Measurements from ENCODE around the gene E2F8.

Gene E2F8

GRCh38 chr11:19199048-19199447 is 41.7 kb downstream of the E2F8 start:
- no peaks in the 10 kb centered on the region for H4K20me1 ChIP-seq (ENCODE audit: insufficient read depth, low read length)
- no peaks in the 10 kb centered on the region for H3K9me3 ChIP-seq (ENCODE audit: insufficient read depth, low read length)
- no peaks in the 10 kb centered on the region for H3K79me2 ChIP-seq (ENCODE audit: low read length)
- H3K4me2 ChIP-seq (ENCODE audit: low read length) = no peak overlapping the region
- H3K36me3 ChIP-seq (replicated peaks; ENCODE audit: low read depth, low read length) = no peaks in the 10 kb centered on the region
- no peak for TF ChIP-seq CTCF (IDR thresholded peaks at IDR 0.05; ENCODE audit: low read depth, low read length)
- TF ChIP-seq EZH2phosphoT487 (IDR thresholded peaks at IDR 0.05; ENCODE audit: low read depth) = no peak
- no peak overlapping the region for H3K4me3 ChIP-seq (ENCODE audit: low read length)
- no peaks in the 10 kb centered on the region; the same call in 1 of the 2 replicates for H3K27me3 ChIP-seq (ENCODE audit: low read depth, low read length)
- no peaks in the 10 kb centered on the region for H3K4me1 ChIP-seq (ENCODE audit: low read length)
- no peak overlapping the region for H3K27ac ChIP-seq (ENCODE audit: low read length)
- H2AFZ ChIP-seq (ENCODE audit: low read depth, low read length) = no peak overlapping the region
- no peak overlapping the region for H3K9ac ChIP-seq (ENCODE audit: low read length)

GRCh38 chr11:19196432-19196831 is 44.3 kb downstream of the E2F8 start:
- Histone ChIP-seq H2AFZ (ENCODE audit: low read depth, low read length) (no peak overlapping the region), H3K27ac (ENCODE audit: low read length) (no peak overlapping the region), H3K27me3 (ENCODE audit: low read depth, low read length) (no peaks in the 10 kb centered on the region), H3K9ac (ENCODE audit: low read length) (no peak overlapping the region), H4K20me1 (ENCODE audit: insufficient read depth, low read length) (no peaks in the 10 kb centered on the region), H3K4me2 (ENCODE audit: low read length) (no peak overlapping the region), H3K4me1 (ENCODE audit: low read length) (no peaks in the 10 kb centered on the region), H3K36me3 (replicated peaks; ENCODE audit: low read depth, low read length) (no peaks in the 10 kb centered on the region), H3K4me3 (ENCODE audit: low read length) (no peak overlapping the region), H3K79me2 (ENCODE audit: low read length) (no peaks in the 10 kb centered on the region), H3K9me3 (ENCODE audit: insufficient read depth, low read length) (no peaks in the 10 kb centered on the region)
- TF ChIP-seq CTCF (IDR thresholded peaks at IDR 0.05; ENCODE audit: low read depth, low read length) (no peak), EZH2phosphoT487 (IDR thresholded peaks at IDR 0.05; ENCODE audit: low read depth) (no peak)

- TF ChIP-seq EZH2phosphoT487 (IDR thresholded peaks at IDR 0.05; ENCODE audit: low read depth) (no peak), CTCF (IDR thresholded peaks at IDR 0.05; ENCODE audit: low read depth, low read length) (no peak)
- no peaks in the 10 kb centered on the region for H3K79me2 ChIP-seq (ENCODE audit: low read length)
Observed at GRCh38 chr11:19194620-19195308, 46.0 kb downstream of the E2F8 start.

GRCh38 chr11:19193916-19194315 is 46.8 kb downstream of the E2F8 start:
- H2AFZ ChIP-seq (ENCODE audit: low read depth, low read length) = no peak overlapping the region
- TF ChIP-seq CTCF (IDR thresholded peaks at IDR 0.05; ENCODE audit: low read depth, low read length) (no peak), EZH2phosphoT487 (IDR thresholded peaks at IDR 0.05; ENCODE audit: low read depth) (no peak)

More at GRCh38 chr11:19194620-19195308, 46.0 kb downstream of the E2F8 start:
- Histone ChIP-seq H3K4me1 (ENCODE audit: low read length) (no peaks in the 10 kb centered on the region), H4K20me1 (ENCODE audit: insufficient read depth, low read length) (no peaks in the 10 kb centered on the region), H3K27me3 (ENCODE audit: low read depth, low read length) (no peaks in the 10 kb centered on the region), H3K9ac (ENCODE audit: low read length) (no peak overlapping the region), H3K9me3 (ENCODE audit: insufficient read depth, low read length) (no peaks in the 10 kb centered on the region), H3K27ac (ENCODE audit: low read length) (no peak overlapping the region), H3K4me2 (ENCODE audit: low read length) (no peak overlapping the region), H2AFZ (ENCODE audit: low read depth, low read length) (no peak overlapping the region), H3K4me3 (ENCODE audit: low read length) (no peak overlapping the region), H3K36me3 (replicated peaks; ENCODE audit: low read depth, low read length) (no peaks in the 10 kb centered on the region)

More at GRCh38 chr11:19193916-19194315, 46.8 kb downstream of the E2F8 start:
- Histone ChIP-seq H3K4me1 (ENCODE audit: low read length) (no peaks in the 10 kb centered on the region), H3K27ac (ENCODE audit: low read length) (no peak overlapping the region), H3K9me3 (ENCODE audit: insufficient read depth, low read length) (no peaks in the 10 kb centered on the region), H3K79me2 (ENCODE audit: low read length) (no peaks in the 10 kb centered on the region), H3K36me3 (replicated peaks; ENCODE audit: low read depth, low read length) (no peaks in the 10 kb centered on the region), H3K9ac (ENCODE audit: low read length) (no peak overlapping the region), H3K4me2 (ENCODE audit: low read length) (no peak overlapping the region), H4K20me1 (ENCODE audit: insufficient read depth, low read length) (no peaks in the 10 kb centered on the region), H3K27me3 (ENCODE audit: low read depth, low read length) (no peaks in the 10 kb centered on the region), H3K4me3 (ENCODE audit: low read length) (no peak overlapping the region)

Measured in OCI-LY3 (cell line).